ENCODE results near the gene SLC40A1.

The SLC40A1 gene

GRCh38 chr2:189585226-189585756 is 4.7 kb upstream of the SLC40A1 start:
- Histone ChIP-seq H3K27me3 (replicated peaks; ENCODE audit: control insufficient read depth, insufficient read depth, low read length) (peaks cover 4% of the 10 kb centered on the region; the same call in 1 of the 2 replicates), H3K36me3 (ENCODE audit: control insufficient read depth, insufficient read depth, low read length) (no peaks in the 10 kb centered on the region), H3K4me3 (replicated peaks; ENCODE audit: low read depth, low read length) (no peak overlapping the region)
- TF ChIP-seq, protein P1, sequence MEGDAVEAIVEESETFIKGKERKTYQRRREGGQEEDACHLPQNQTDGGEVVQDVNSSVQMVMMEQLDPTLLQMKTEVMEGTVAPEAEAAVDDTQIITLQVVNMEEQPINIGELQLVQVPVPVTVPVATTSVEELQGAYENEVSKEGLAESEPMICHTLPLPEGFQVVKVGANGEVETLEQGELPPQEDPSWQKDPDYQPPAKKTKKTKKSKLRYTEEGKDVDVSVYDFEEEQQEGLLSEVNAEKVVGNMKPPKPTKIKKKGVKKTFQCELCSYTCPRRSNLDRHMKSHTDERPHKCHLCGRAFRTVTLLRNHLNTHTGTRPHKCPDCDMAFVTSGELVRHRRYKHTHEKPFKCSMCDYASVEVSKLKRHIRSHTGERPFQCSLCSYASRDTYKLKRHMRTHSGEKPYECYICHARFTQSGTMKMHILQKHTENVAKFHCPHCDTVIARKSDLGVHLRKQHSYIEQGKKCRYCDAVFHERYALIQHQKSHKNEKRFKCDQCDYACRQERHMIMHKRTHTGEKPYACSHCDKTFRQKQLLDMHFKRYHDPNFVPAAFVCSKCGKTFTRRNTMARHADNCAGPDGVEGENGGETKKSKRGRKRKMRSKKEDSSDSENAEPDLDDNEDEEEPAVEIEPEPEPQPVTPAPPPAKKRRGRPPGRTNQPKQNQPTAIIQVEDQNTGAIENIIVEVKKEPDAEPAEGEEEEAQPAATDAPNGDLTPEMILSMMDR (IDR thresholded peaks at IDR 0.05; ENCODE audit: insufficient read depth, low read length, poor library complexity, severe bottlenecking), result no peak
- no peak for DNase-seq (ENCODE audit: extremely low read depth, insufficient read length)

- TF ChIP-seq, protein P1 (IDR thresholded peaks at IDR 0.05; ENCODE audit: insufficient read depth, low read length, poor library complexity, severe bottlenecking), result no peak
- Histone ChIP-seq H3K36me3 (ENCODE audit: control insufficient read depth, insufficient read depth, low read length) (no peaks in the 10 kb centered on the region), H3K27me3 (replicated peaks; ENCODE audit: control insufficient read depth, insufficient read depth, low read length) (peaks cover 4% of the 10 kb centered on the region; the same call in 1 of the 2 replicates), H3K4me3 (replicated peaks; ENCODE audit: low read depth, low read length) (no peak overlapping the region)
- DNase-seq (ENCODE audit: extremely low read depth, insufficient read length), result no peak
These were observed 4.1 kb upstream of the SLC40A1 start for GRCh38 chr2:189584686-189585085.

DNA sequence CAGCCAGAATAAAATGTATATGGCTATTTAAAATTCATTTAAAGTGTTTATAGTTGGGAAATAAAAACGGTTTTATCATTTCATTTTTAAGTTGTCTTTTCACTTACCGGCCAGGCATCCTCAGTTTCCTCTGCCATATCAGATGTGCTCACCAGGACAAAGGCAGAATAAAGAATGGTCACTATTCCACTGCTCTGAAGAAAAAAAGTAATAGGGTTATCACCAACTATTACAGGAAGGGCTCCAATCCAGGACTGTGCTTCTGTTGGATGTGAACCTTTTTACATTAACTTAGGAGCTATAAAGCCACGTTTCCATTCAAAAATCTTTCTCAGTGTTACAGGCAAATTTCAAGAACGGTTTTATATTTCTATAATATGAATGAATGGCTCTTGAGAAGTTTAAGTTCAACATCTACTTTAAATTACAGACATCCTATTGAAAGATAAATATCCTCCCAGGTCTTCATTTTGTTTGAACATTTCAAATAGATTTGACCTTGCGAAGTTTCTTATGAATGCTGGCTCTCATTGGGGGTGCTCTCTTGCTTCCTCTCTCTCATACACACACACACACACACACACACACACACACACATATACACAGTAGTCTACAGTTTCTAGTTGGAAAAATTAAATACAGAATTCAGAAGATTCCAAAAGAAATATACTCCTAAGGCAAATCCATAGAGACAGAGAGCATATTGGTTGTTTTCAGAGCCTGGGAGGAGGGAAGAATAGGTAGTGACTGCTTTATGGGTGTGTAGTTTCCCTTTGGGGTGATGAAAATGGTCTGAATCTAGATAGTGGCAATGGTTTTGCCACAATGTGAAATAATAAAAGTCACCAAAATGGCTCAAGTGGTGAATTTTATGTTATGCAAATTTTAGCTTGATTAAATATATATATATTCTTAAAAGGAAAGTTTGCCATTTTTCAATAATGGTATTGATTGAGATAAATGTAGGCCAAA is 2.9 kb upstream of the SLC40A1 start:
- DNase-seq (ENCODE audit: extremely low read depth, insufficient read length), result no peak
- Histone ChIP-seq H3K27me3 (replicated peaks; ENCODE audit: control insufficient read depth, insufficient read depth, low read length) (peaks cover 4% of the 10 kb centered on the region; the same call in 1 of the 2 replicates), H3K4me3 (replicated peaks; ENCODE audit: low read depth, low read length) (no peak overlapping the region), H3K36me3 (ENCODE audit: control insufficient read depth, insufficient read depth, low read length) (no peaks in the 10 kb centered on the region)
- TF ChIP-seq, protein P1 (IDR thresholded peaks at IDR 0.05; ENCODE audit: insufficient read depth, low read length, poor library complexity, severe bottlenecking), result no peak

DNA sequence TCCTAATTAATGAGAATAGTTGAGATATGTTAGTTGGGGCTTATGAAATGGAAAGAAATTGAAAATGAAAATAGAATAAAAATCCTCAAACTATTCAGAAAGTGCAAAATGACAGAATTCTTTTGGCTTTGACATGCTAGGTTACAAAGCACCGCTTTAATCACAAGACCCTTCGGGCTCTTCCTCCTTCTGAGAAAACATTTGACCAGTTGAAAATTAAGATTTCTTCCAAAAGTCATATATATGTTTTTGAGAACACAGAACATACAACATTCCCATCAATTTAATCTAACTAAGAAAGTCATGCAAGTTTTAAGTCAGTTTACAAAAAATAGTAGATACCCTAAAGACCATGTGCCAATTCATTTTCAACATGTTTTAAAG is 2.2 kb upstream of the SLC40A1 start:
- H3K4me3 ChIP-seq (replicated peaks; ENCODE audit: low read depth, low read length), result no peak overlapping the region
- TF ChIP-seq, protein P1 (IDR thresholded peaks at IDR 0.05; ENCODE audit: insufficient read depth, low read length, poor library complexity, severe bottlenecking), result no peak
- no peaks in the 10 kb centered on the region for H3K36me3 ChIP-seq (ENCODE audit: control insufficient read depth, insufficient read depth, low read length)
- DNase-seq (ENCODE audit: extremely low read depth, insufficient read length), result no peak
- H3K27me3 ChIP-seq (replicated peaks; ENCODE audit: control insufficient read depth, insufficient read depth, low read length), result peaks cover 4% of the 10 kb centered on the region; the same call in 1 of the 2 replicates

DNA sequence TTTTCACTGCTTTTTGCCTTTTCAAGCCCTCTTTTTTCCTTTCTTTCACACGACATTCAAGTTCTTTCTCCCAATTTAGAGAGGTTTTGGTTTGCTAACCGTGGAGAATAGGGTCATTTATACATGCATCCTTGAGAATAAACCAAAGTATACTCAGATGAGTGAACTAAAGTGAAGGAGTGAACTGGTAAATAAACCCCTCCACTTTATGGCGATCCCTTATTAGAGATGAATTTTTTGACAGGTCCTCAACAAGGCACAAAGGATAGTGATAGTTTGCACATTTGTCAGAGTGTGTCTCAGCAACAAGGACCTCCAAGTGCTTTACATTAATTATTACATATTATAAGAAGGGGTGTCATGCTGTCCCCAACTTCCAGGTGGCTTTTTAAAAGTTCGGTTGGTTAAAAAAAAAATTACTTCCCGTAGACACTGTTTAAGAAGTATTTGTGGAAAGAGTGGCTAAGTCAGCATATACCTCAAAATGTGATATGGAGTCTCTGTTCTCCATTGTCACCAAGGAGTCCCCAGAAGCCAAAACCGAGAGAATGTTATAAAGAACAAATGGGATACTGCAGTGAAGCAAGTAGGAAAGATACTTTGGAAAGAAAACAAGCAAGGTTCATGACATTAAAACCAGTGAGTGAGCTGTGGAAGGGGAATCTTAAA is 1.7 kb upstream of the SLC40A1 start:
- TF ChIP-seq, protein P1 (IDR thresholded peaks at IDR 0.05; ENCODE audit: insufficient read depth, low read length, poor library complexity, severe bottlenecking), result no peak
- Histone ChIP-seq H3K4me3 (replicated peaks; ENCODE audit: low read depth, low read length) (no peak overlapping the region), H3K27me3 (replicated peaks; ENCODE audit: control insufficient read depth, insufficient read depth, low read length) (peaks cover 4% of the 10 kb centered on the region; the same call in 1 of the 2 replicates), H3K36me3 (ENCODE audit: control insufficient read depth, insufficient read depth, low read length) (no peaks in the 10 kb centered on the region)
- no peak for DNase-seq (ENCODE audit: extremely low read depth, insufficient read length)

Data from GM06990 (cell line).